Stimulated activated CD8-positive, alpha-beta memory T cell treated with anti-CD3 and anti-CD28 coated beads, Interleukin-4, amount 100 ng/mL, for 1 hour (primary cell): Measurements from ENCODE around the gene GOLPH3.

Experiments used
- DNase-seq, 2 donors: peaks; one replicate each; pipeline ENCODE4 v3.0.0-alpha.2; 2020; ENCODE audit warnings: low read depth in 2 of 2, low spot score in 1 of 2

The GOLPH3 gene

GRCh38 chr5:32076699-32077695 lies 97.1 kb downstream of the GOLPH3 start:
- DNase-seq = no peak
